Measurements from ENCODE around the gene PRDM4. TPM values are rescaled to one million over a fixed set of nuclear protein-coding genes. Genes with fewer than 3 reads are reported as not detected.

The PRDM4 gene
- total and polyA plus RNA-seq, 2 donors (not counting 3 experiments of a cell fraction or from before 2014, with no cell fraction given) = 25.6 to 36.8 TPM

DNA sequence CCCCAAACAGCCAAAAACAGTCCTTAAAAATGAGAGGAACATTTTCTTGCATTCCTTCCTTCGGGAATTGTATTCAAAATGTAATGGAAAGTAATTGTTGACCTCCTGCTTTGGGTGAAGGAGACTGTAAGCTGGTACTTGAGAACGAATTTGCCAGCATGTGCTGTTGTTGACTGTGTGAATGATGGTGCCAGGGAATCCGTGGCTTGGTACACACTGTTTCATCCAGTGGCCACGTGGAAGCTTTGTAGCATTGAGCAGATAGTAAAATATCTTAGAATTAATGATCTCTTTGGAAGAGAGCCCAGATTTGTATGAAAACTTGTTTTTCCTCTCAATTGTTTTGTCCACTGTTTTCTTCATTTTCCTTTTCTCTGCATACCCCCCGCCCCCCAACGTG is 15.2 kb upstream of the PRDM4 start:
- FAIRE-seq (no peak), DNase-seq (ENCODE audit: low read depth, low spot score) (no peak)
- ChIA-PET CTCF (no interaction called here), POLR2A (no interaction called here)
- Histone ChIP-seq H3K27ac (ENCODE audit: insufficient read depth, low read depth, low read length) (no peak overlapping the region), H3K79me2 (ENCODE audit: control insufficient read depth, insufficient read depth, low read length) (no peaks in the 10 kb centered on the region), H3K36me3 (ENCODE audit: control insufficient read depth in 2 of 2, extremely low read depth in 1 of 2, insufficient read depth in 2 of 2, low read length in 2 of 2) (no peaks in the 10 kb centered on the region), H4K20me1 (replicated peaks; ENCODE audit: control insufficient read depth, extremely low read depth, insufficient read depth, low read length) (peaks cover 2% of the 10 kb centered on the region), H3K9me3 (replicated peaks; ENCODE audit: control insufficient read depth, insufficient read depth, low read length) (no peaks in the 10 kb centered on the region), H2AFZ (ENCODE audit: low read depth, low read length) (no peak overlapping the region), H3K27me3 (ENCODE audit: control insufficient read depth in 2 of 2, insufficient read depth in 2 of 2, low read length in 2 of 2) (peaks cover 14 to 41% of the 10 kb centered on the region in 2 experiments), H3K4me1 (ENCODE audit: control insufficient read depth, extremely low read depth, insufficient read depth, low read length) (no peaks in the 10 kb centered on the region), H3K9me1 (replicated peaks; ENCODE audit: control insufficient read depth, extremely low read depth, insufficient read depth, low read length) (no peaks in the 10 kb centered on the region), H3K4me2 (ENCODE audit: insufficient read depth, low read length) (no peak overlapping the region), H3K4me3 (replicated peaks in 1 of 3; ENCODE audit: insufficient read depth in 1 of 3, low read depth in 1 of 3, low read length in 3 of 3) (no peak overlapping the region), H3K9ac (replicated peaks; ENCODE audit: extremely low read depth, insufficient read depth, low read length) (no peak overlapping the region)
- dilution Hi-C loops (cut with MboI; ENCODE audit: extremely low pct_ligation_motif_present, low sequenced_read_pairs) (no loop called here), intact Hi-C loops (cut with micrococcal nuclease) (no loop called here)
- no TSS peak for BruUV-seq (replicated peaks)
- TF ChIP-seq EZH2 (IDR thresholded peaks at IDR 0.05; ENCODE audit: borderline replicate concordance, low read depth, low read length, severe bottlenecking) (no peak), POLR2AphosphoS5 (IDR thresholded peaks at IDR 0.05; ENCODE audit: insufficient read depth, low read depth, low read length) (no peak), POLR2A (IDR thresholded peaks at IDR 0.05; ENCODE audit: low read depth, low read length) (no peak), MAX (IDR thresholded peaks at IDR 0.05; ENCODE audit: insufficient read depth, insufficient read length) (no peak), GATA2 (IDR thresholded peaks at IDR 0.05; ENCODE audit: insufficient read depth, insufficient read length, low read depth, low read length) (no peak), FOS (IDR thresholded peaks at IDR 0.05; ENCODE audit: borderline replicate concordance, insufficient read depth, low read length) (no peak), CTCF (IDR thresholded peaks at IDR 0.05; ENCODE audit: extremely low read depth in 1 of 2, insufficient read depth in 1 of 2, low read depth in 1 of 2, low read length in 2 of 2) (no peak), JUN (IDR thresholded peaks at IDR 0.05; ENCODE audit: borderline replicate concordance, insufficient read depth, insufficient read length, low read depth) (no peak)
